Activated naive CD4-positive, alpha-beta T cell treated with anti-CD3 and anti-CD28 coated beads for 36 hours (primary cell): Measurements from ENCODE around the gene CEBPB. TPM values are rescaled to one million over a fixed set of nuclear protein-coding genes. Genes with fewer than 3 reads are reported as not detected.

ENCODE experiments used
- CTCF ChIA-PET: fragments of 350-600 bp; sonication (Branson Sonifier 250); formaldehyde crosslinking; loops from one replicate; lab custom pipeline; 2021; ENCODE audit warnings: antibody characterized with exemption; lab: Charles Lee
- DNase-seq: peaks from one replicate; pipeline ENCODE4 v3.0.0-alpha.2; 2020
- H3K27ac Mint-ChIP-seq: one replicate; pipeline ENCODE4 v1.8.0; 2021; ENCODE audit warnings: mild to moderate bottlenecking, mixed read lengths
- H3K27me3 Mint-ChIP-seq: one replicate; pipeline ENCODE4 v1.8.0; 2021; ENCODE audit warnings: low read depth, mixed read lengths
- H3K36me3 Mint-ChIP-seq: one replicate; pipeline ENCODE4 v1.8.0; 2021; ENCODE audit warnings: low read depth, mixed read lengths
- H3K4me1 Mint-ChIP-seq: one replicate; pipeline ENCODE4 v1.8.0; 2021; ENCODE audit warnings: low read depth, mixed read lengths
- H3K4me3 Mint-ChIP-seq: one replicate; pipeline ENCODE4 v1.8.0; 2021; ENCODE audit warnings: mild to moderate bottlenecking, moderate library complexity, mixed read lengths
- H3K9me3 Mint-ChIP-seq: one replicate; pipeline ENCODE4 v1.8.0; 2021; ENCODE audit warnings: mixed read lengths
- intact Hi-C: fragments of 100-400 bp; cut with micrococcal nuclease; formaldehyde crosslinking; loops from one replicate; pipeline ENCODE4 v1.15.1; 2023
- total RNA-seq, 2 experiments: library from RNA; stranded (reverse); gene quantifications; one replicate each; pipeline ENCODE4 v1.2.3, GENCODE V29; 2021

CEBPB gene
- total RNA-seq, 2 experiments from 2014 or later: 38.5 to 38.6 TPM

DNA sequence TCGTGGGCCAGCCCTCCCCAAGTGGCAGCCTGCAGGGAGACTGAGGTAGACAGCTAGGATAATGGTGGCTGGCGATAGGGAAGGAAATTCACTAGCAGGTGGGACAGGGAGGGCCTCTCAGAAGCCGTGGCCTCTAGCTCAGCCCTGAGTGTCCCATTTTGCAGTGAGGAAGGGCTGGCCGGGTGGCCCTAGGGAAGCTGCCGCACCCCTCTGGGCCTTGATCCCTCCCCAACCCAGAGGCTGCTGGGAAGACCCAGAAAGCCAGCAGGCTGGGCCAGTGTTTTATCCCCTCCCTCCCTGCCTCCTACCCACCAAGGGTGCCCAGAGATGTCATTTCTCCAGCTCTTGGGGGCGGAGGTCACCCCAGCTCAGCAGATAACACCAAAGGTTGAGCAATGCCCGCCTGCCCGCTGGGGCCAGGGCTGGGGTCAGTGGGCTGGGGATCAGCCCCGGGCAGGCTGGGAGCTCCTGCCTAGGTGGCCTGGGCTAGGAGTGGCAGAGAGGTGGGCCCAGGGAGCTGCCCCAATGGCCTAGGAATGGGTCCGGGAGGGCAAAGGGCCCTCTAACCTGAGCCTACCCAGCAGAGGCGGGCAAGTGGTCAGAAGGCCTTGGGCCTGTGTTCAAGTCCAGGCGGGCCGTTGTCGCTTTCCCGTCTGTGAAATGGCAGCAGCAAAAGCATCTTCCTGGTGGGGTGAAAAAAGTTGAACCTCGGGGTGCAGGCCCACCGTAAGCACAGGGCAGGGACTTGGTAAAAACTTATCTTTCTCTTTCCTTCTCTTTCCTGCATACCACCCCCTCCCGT lies 1.6 kb upstream of the CEBPB start:
- peaks cover 14% of the 10 kb centered on the region for H3K4me1 Mint-ChIP-seq
- peaks cover 15% of the 10 kb centered on the region for H3K27me3 Mint-ChIP-seq
- no peaks in the 10 kb centered on the region for H3K9me3 Mint-ChIP-seq
- intact Hi-C loops: no loop called here
- no peak for DNase-seq
- H3K36me3 Mint-ChIP-seq: peaks cover 16% of the 10 kb centered on the region
- CTCF ChIA-PET: interaction anchor here (1.0 to 11.5 kb wide), 6 partner anchors 10 to 386 kb away, joined by 3 to 171 read pairs (median 4); partner anchors contain the start of gene SNAI1
- H3K27ac Mint-ChIP-seq: no peak overlapping the region
- H3K4me3 Mint-ChIP-seq: no peak overlapping the region

DNA sequence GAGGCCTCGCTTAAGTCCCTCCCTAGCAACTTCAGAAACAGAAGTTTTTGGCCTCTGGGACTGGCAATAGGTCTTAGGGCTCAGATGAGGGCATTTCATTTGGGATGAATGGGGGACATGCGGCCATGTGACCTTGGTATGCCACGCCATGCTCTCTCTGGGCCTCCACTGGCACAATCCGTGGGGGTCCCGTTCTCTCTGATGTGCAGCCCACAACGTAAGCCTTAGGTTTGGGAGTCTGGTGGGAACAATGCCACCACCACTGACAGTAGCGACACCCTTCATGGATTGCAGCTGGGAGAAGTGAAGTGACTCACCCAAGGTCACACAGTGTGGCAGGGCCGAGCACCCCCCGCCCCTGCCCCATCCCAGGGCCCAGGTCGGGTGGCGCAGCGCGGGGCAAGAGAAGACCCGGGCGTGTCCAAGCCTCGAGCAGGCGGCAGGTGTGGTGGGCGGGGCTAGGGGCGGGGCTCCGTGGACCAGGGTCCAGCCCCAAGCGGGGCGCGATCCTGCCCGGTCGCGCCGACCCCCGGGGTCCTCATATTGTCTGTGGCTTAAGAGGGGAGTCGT lies 864 bp upstream of the CEBPB start:
- peaks cover 10% of the 10 kb centered on the region for H3K27me3 Mint-ChIP-seq
- no peaks in the 10 kb centered on the region for H3K9me3 Mint-ChIP-seq
- CTCF ChIA-PET: interaction anchor here (0.6 to 11.5 kb wide), 4 partner anchors 11 to 274 kb away, joined by 3 to 171 read pairs (median 10); no protein-coding TSS in a partner anchor
- peak overlapping the region; percentile 29 for H3K4me3 Mint-ChIP-seq
- DNase-seq: peak; percentile 40
- intact Hi-C loops: loop anchor here (1.0 to 5.0 kb wide), 10 partner anchors 81 to 558 kb away; partner anchors contain the start of genes PARD6B and PTPN1
- no peak overlapping the region for H3K27ac Mint-ChIP-seq
- peaks cover 15% of the 10 kb centered on the region for H3K4me1 Mint-ChIP-seq
- peaks cover 16% of the 10 kb centered on the region for H3K36me3 Mint-ChIP-seq

- H3K9me3 Mint-ChIP-seq: no peaks in the 10 kb centered on the region
- CTCF ChIA-PET: interaction anchor here (1.0 to 11.5 kb wide), 3 partner anchors 156 to 272 kb away, joined by 3 to 171 read pairs (median 3); no protein-coding TSS in a partner anchor
- H3K4me1 Mint-ChIP-seq: peaks cover 15% of the 10 kb centered on the region
- peak; percentile 71 for DNase-seq
- H3K4me3 Mint-ChIP-seq: peak overlapping the region; percentile 79
- intact Hi-C loops: loop anchor here (2.0 to 5.0 kb wide), 5 partner anchors 192 to 556 kb away; partner anchors contain the start of genes PARD6B and PTPN1
- H3K27me3 Mint-ChIP-seq: peaks cover 1% of the 10 kb centered on the region
- peaks cover 16% of the 10 kb centered on the region for H3K36me3 Mint-ChIP-seq
- H3K27ac Mint-ChIP-seq: peak overlapping the region; percentile 71
Observed at GRCh38 chr20:50191065-50191543, 474 bp downstream of the CEBPB start.

GRCh38 chr20:50191544-50192363 lies 1.1 kb downstream of the CEBPB start:
- H3K27me3 Mint-ChIP-seq: no peaks in the 10 kb centered on the region
- H3K36me3 Mint-ChIP-seq: peaks cover 16% of the 10 kb centered on the region
- peaks cover 13% of the 10 kb centered on the region for H3K4me1 Mint-ChIP-seq
- DNase-seq: peak; percentile 53
- H3K9me3 Mint-ChIP-seq: no peaks in the 10 kb centered on the region
- intact Hi-C loops: loop anchor here (1.0 to 5.0 kb wide), 6 partner anchors 25 to 556 kb away; partner anchors contain the start of genes PARD6B and PTPN1
- peak overlapping the region; percentile 100 for H3K27ac Mint-ChIP-seq
- CTCF ChIA-PET: interaction anchor here (1.0 to 11.5 kb wide), 3 partner anchors 155 to 272 kb away, joined by 3 to 171 read pairs (median 3); no protein-coding TSS in a partner anchor
- H3K4me3 Mint-ChIP-seq: peak overlapping the region; percentile 93

GRCh38 chr20:50192364-50193198 lies 2.0 kb downstream of the CEBPB start:
- Mint-ChIP-seq H3K4me1 (peaks cover 13% of the 10 kb centered on the region), H3K4me3 (peak overlapping the region; percentile 93), H3K27me3 (no peaks in the 10 kb centered on the region), H3K9me3 (no peaks in the 10 kb centered on the region), H3K36me3 (peaks cover 16% of the 10 kb centered on the region), H3K27ac (peak overlapping the region; percentile 100)
- intact Hi-C loops: loop anchor here (1.0 to 5.0 kb wide), 3 partner anchors 26 to 555 kb away; partner anchors contain the start of gene PARD6B
- CTCF ChIA-PET: interaction anchor here (11.5 kb wide), 1 partner anchor 271 kb away, joined by 171 read pairs; no protein-coding TSS in a partner anchor
- peak; percentile 94 for DNase-seq

DNA sequence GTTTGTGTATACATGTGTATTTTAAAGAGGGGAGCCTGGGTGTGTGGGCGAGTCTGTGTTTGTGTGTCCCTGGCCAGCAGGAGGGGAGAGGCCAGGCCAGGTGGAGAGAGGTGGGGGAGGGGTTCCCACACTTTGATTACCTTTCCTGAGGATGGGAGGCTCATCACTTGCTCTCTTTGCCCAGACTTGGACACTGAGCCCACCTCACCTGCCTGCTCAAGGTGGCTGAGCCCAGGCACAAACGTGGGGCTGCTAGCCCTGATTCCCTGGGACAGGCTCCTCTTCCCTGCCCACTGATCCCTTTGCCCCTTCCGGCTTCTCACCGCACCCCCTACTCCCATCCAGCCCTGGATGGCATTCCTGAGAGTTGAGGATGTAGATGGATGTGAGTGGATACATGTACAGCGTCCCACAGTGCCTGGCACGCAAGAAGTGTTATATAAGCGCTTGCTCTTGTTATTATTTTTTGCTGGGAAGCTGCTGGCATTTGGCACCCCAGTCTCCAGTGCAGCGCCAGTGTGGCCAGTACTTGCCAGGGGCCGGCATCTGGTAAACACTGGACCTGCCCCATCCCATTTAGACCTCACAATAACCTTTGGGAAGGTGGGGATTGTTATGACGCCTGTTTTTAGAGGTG lies 2.7 kb downstream of the CEBPB start:
- H3K36me3 Mint-ChIP-seq: peaks cover 16% of the 10 kb centered on the region
- H3K4me1 Mint-ChIP-seq: peaks cover 13% of the 10 kb centered on the region
- H3K27me3 Mint-ChIP-seq: no peaks in the 10 kb centered on the region
- peak; percentile 27 for DNase-seq
- CTCF ChIA-PET: interaction anchor here (0.6 kb wide), 1 partner anchor 14 kb away, joined by 3 read pairs; no protein-coding TSS in a partner anchor
- intact Hi-C loops: loop anchor here (5.0 kb wide), 2 partner anchors 539 to 554 kb away; partner anchors contain the start of gene PARD6B
- H3K4me3 Mint-ChIP-seq: peak overlapping the region; percentile 93
- no peaks in the 10 kb centered on the region for H3K9me3 Mint-ChIP-seq
- H3K27ac Mint-ChIP-seq: peak overlapping the region; percentile 100

DNA sequence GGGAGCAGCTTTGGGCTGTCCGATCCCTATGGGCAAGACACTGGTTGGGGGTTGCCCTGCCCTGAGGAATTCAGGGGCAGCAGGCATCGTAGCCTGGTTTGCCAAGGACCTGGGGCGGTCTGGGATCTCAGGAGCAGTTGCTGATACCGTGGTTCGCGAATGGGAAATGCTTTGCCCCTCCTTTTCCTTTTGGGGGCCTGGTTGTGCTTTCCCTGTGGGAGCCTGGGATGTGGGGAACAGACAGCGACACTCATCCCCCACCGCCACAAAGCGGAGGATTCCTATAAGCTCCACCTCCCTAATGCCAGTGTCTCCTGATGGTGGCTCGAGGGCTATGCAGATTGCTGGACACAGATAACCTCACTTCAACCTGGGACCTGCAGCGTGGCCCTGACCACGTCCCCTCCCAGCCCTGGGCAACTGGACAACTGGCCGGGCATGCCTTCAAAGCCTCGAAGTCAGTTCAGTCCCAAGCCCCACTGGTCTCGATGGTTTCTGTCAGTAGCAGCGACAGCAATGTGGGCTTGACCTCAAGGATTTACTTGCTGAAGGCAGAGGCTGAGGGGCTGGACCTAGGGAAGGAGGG lies 3.3 kb downstream of the CEBPB start:
- H3K27me3 Mint-ChIP-seq: no peaks in the 10 kb centered on the region
- no peaks in the 10 kb centered on the region for H3K9me3 Mint-ChIP-seq
- intact Hi-C loops: loop anchor here (5.0 kb wide), 2 partner anchors 538 to 553 kb away; partner anchors contain the start of gene PARD6B
- no peak for DNase-seq
- peaks cover 16% of the 10 kb centered on the region for H3K36me3 Mint-ChIP-seq
- peak overlapping the region; percentile 93 for H3K4me3 Mint-ChIP-seq
- CTCF ChIA-PET: interaction anchor here (0.6 kb wide), 1 partner anchor 14 kb away, joined by 3 read pairs; no protein-coding TSS in a partner anchor
- peaks cover 13% of the 10 kb centered on the region for H3K4me1 Mint-ChIP-seq
- peak overlapping the region; percentile 100 for H3K27ac Mint-ChIP-seq

DNA sequence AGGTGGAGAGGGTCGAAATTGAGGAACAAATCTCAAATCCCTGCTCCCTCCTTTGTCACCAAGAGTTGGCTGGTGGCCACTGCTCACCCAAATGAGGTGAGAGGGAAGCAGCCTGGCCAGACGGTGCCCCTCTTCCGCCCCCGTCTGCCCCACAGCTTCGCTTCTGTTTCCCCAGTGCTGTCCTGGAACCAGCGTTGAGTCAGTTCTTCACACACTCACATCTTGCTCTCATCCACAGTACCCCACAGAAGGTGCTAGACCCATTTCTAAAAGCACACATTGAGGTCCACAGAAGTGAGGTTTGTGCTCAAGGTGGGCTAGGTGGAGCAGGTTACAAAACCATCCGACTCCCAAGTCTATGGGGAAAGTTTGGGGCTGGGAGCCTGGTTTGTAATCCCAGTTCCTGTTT lies 3.8 kb downstream of the CEBPB start:
- Mint-ChIP-seq H3K4me3 (peak overlapping the region; percentile 32), H3K9me3 (peaks cover 2% of the 10 kb centered on the region), H3K27ac (peak overlapping the region; percentile 46), H3K27me3 (no peaks in the 10 kb centered on the region), H3K4me1 (peaks cover 13% of the 10 kb centered on the region), H3K36me3 (peaks cover 16% of the 10 kb centered on the region)
- intact Hi-C loops: loop anchor here (5.0 kb wide), 2 partner anchors 538 to 553 kb away; partner anchors contain the start of gene PARD6B
- DNase-seq: no peak
- CTCF ChIA-PET: no interaction called here

GRCh38 chr20:50194831-50195523 lies 4.3 kb downstream of the CEBPB start:
- Mint-ChIP-seq H3K4me3 (no peak overlapping the region), H3K27me3 (no peaks in the 10 kb centered on the region), H3K36me3 (peaks cover 16% of the 10 kb centered on the region), H3K9me3 (peaks cover 8% of the 10 kb centered on the region), H3K4me1 (peaks cover 13% of the 10 kb centered on the region), H3K27ac (peak overlapping the region; percentile 46)
- DNase-seq: no peak
- CTCF ChIA-PET: interaction anchor here (0.9 kb wide), 1 partner anchor 285 kb away, joined by 3 read pairs; no protein-coding TSS in a partner anchor
- intact Hi-C loops: loop anchor here (5.0 kb wide), 2 partner anchors 537 to 552 kb away; partner anchors contain the start of gene PARD6B
